Epithelial cell of alveolus of lung (primary cell): Measurements from ENCODE around the gene SLC2A2. TPM values are rescaled to one million over a fixed set of nuclear protein-coding genes. Genes with fewer than 3 reads are reported as not detected.

ENCODE experiments used
- total RNA-seq: library from RNA; depleted of rRNA; stranded (reverse); fragments of >200 nt; gene quantifications from 2 replicates; pipeline ENCODE4 v1.2.1, GENCODE V29; 2015

Gene SLC2A2
- not detected in 2 replicates for total RNA-seq

DNA sequence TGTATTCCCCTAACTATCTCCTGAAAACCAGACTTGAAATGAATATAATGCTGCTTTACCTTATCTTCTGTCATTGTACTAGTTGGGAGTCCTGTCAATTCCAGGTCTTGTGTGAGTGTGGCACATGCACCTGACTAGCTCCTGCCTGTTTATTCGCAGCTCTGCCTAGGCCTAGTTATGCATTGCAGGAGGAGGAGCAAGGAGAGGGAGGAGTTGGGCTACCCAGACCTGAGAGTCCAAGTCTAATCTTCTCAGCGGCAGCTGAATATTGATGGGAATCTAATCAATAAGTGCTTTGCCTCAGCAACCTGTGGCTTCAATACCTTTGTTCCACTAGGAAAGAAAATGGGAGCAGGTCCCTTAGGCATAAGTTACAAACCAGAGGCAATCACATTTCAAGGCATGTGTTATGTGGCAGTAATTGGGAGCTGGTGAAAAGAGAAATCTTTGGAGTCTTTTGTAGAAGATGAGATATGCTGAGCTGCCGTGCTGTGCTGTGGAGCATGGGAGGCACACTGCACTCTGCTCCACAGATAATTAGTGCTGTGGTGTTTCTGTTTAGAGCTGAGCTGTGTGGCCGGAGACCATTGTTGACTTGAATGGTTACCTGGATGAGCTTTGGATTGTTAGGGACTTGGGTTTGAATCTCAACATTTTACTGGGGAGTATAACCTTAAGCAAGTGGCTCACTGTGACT lies at the start of gene SLC2A2:
Gene SLC2A2 (minus strand): TSS at position 124 of the 697 bp plus-strand sequence. CDS start 50 bp downstream, at position 74.

Other genes starting within 250 kb of the SLC2A2 start
- 169 and 549 TPM in 2 replicates for gene RPL22L1, start 156.5 kb downstream of the SLC2A2 start, total RNA-seq
- gene EIF5A2, start 118.1 kb downstream of the SLC2A2 start, total RNA-seq: 7.6 and 12.6 TPM in 2 replicates